ENCODE data around the gene DESI2. TPM values are rescaled to one million over a fixed set of nuclear protein-coding genes. Genes with fewer than 3 reads are reported as not detected.
A peak's percentile ranks its signal among the peaks of the same experiment; 100 is the strongest.

DESI2 gene
- total and polyA plus RNA-seq, 4 donors, result 5.7 to 14.6 (median 11.7) TPM

DNA sequence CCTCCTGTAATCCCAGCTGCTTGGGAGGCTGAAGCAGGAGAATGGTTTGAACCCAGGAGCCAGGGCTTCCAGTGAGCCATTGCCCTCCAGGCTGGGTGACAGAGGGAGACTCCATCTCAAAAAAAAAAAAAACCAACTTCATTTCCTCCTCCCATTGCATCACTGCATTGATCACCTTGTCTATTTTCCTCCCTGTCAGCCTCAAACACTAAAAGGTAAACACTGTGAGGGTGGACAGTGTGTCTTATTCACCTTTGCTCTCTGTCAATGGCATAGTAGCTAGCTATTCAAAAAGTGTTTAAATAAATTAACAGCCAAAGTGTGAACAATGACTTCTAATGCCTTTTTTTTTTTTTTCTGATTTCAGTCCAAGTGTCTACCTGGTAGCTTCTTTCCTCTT lies 13.4 kb upstream of the DESI2 start (continued):
- TF ChIP-seq MAX (IDR thresholded peaks at IDR 0.05) (no peak), RXRA (IDR thresholded peaks at IDR 0.05) (no peak), HNF4A (conservative IDR thresholded peaks at IDR 0.05) (peak in 1 of 2 donors; percentile 59), FOXA1 (IDR thresholded peaks at IDR 0.05) (no peak), TAF1 (conservative IDR thresholded peaks at IDR 0.05) (no peak), HNF4G (IDR thresholded peaks at IDR 0.05) (no peak)

GRCh38 chr1:244640917-244641316 lies 12.0 kb upstream of the DESI2 start:
- no peak overlapping the region for H3K27ac ChIP-seq (ENCODE audit: low read depth in 1 of 2, low read length in 2 of 2)
- no peaks in the 10 kb centered on the region for H3K4me1 ChIP-seq (ENCODE audit: control insufficient read depth in 4 of 4, insufficient read depth in 4 of 4, low read length in 3 of 4)
- 93% methylated on average over 6 of the region's 6 CpGs for WGBS
- DNase-seq (ENCODE audit: low spot score), result no peak
- H3K9me3 ChIP-seq (ENCODE audit: control insufficient read depth in 4 of 4, low read length in 3 of 4), result no peaks in the 10 kb centered on the region
- no peaks in the 10 kb centered on the region for H3K36me3 ChIP-seq (ENCODE audit: control insufficient read depth in 4 of 4, insufficient read depth in 3 of 4, low read depth in 1 of 4, low read length in 3 of 4)
- H3K4me3 ChIP-seq (ENCODE audit: low read depth in 1 of 3, low read length in 3 of 3), result no peak overlapping the region
- H3K9ac ChIP-seq (ENCODE audit: low read depth in 1 of 2, low read length in 2 of 2), result no peak overlapping the region
- TF ChIP-seq SP1 (IDR thresholded peaks at IDR 0.05) (no peak), JUND (IDR thresholded peaks at IDR 0.05) (no peak), EGR1 (IDR thresholded peaks at IDR 0.05; ENCODE audit: low read depth in 2 of 2) (no peak), RXRA (IDR thresholded peaks at IDR 0.05) (no peak), ATF3 (IDR thresholded peaks at IDR 0.05) (no peak), REST (IDR thresholded peaks at IDR 0.05) (no peak), HNF4G (IDR thresholded peaks at IDR 0.05) (no peak), YY1 (IDR thresholded peaks at IDR 0.05) (no peak), TAF1 (conservative IDR thresholded peaks at IDR 0.05) (no peak), FOXA2 (IDR thresholded peaks at IDR 0.05) (no peak), MAX (IDR thresholded peaks at IDR 0.05) (no peak), HNF4A (conservative IDR thresholded peaks at IDR 0.05) (no peak)
- TF ChIP-seq, protein P1, sequence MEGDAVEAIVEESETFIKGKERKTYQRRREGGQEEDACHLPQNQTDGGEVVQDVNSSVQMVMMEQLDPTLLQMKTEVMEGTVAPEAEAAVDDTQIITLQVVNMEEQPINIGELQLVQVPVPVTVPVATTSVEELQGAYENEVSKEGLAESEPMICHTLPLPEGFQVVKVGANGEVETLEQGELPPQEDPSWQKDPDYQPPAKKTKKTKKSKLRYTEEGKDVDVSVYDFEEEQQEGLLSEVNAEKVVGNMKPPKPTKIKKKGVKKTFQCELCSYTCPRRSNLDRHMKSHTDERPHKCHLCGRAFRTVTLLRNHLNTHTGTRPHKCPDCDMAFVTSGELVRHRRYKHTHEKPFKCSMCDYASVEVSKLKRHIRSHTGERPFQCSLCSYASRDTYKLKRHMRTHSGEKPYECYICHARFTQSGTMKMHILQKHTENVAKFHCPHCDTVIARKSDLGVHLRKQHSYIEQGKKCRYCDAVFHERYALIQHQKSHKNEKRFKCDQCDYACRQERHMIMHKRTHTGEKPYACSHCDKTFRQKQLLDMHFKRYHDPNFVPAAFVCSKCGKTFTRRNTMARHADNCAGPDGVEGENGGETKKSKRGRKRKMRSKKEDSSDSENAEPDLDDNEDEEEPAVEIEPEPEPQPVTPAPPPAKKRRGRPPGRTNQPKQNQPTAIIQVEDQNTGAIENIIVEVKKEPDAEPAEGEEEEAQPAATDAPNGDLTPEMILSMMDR (IDR thresholded peaks at IDR 0.05; ENCODE audit: low read depth, low read length, missing input control), result no peak
- H3K27me3 ChIP-seq (ENCODE audit: control insufficient read depth in 4 of 4, insufficient read depth in 4 of 4, low read length in 3 of 4), result no peaks in the 10 kb centered on the region

DNA sequence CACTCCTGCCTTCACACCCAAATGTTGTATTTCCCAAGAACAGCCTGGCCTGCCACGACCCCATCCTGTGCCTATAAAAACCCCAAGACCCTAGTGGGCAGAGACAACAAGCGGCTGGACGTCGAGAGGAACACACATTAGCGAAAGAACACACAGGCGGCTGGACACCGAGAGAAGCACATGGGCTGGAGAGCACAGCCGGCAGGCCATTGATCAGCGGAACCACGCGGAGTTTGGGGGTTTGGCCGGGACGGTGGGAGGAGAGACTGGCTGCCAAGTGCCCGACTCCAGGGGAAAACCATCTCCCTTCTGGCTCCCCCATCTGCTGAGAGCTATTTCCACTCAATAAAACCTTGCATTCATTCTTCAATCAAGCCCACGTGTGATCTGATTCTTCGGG lies 10.4 kb upstream of the DESI2 start:
- Histone ChIP-seq H3K9me3 (ENCODE audit: control insufficient read depth in 4 of 4, low read length in 3 of 4) (no peaks in the 10 kb centered on the region), H3K36me3 (ENCODE audit: control insufficient read depth in 4 of 4, insufficient read depth in 3 of 4, low read depth in 1 of 4, low read length in 3 of 4) (no peaks in the 10 kb centered on the region), H3K27me3 (ENCODE audit: control insufficient read depth in 4 of 4, insufficient read depth in 4 of 4, low read length in 3 of 4) (no peaks in the 10 kb centered on the region), H3K9ac (ENCODE audit: low read depth in 1 of 2, low read length in 2 of 2) (no peak overlapping the region), H3K27ac (ENCODE audit: low read depth in 1 of 2, low read length in 2 of 2) (no peak overlapping the region), H3K4me1 (ENCODE audit: control insufficient read depth in 4 of 4, insufficient read depth in 4 of 4, low read length in 3 of 4) (no peaks in the 10 kb centered on the region), H3K4me3 (ENCODE audit: low read depth in 1 of 3, low read length in 3 of 3) (no peak overlapping the region)
- 89% methylated on average over 16 of the region's 16 CpGs for WGBS
- no peak for TF ChIP-seq NR2F2 (IDR thresholded peaks at IDR 0.05)
- TF ChIP-seq RAD21 (IDR thresholded peaks at IDR 0.05), result no peak
- no peak for TF ChIP-seq TAF1 (conservative IDR thresholded peaks at IDR 0.05)
- no peak for TF ChIP-seq SP1 (IDR thresholded peaks at IDR 0.05)
- TF ChIP-seq YY1 (IDR thresholded peaks at IDR 0.05), result no peak
- TF ChIP-seq HNF4A (conservative IDR thresholded peaks at IDR 0.05), result no peak
- TF ChIP-seq ATF3 (IDR thresholded peaks at IDR 0.05), result no peak
- TF ChIP-seq HNF4G (IDR thresholded peaks at IDR 0.05), result no peak
- no peak for DNase-seq (ENCODE audit: low spot score)

Measured in liver (tissue), 9 donors.